Glomerular visceral epithelial cell (primary cell): ENCODE data around the gene RGS5.

ENCODE experiments used
- DNase-seq: peaks from one replicate; pipeline ENCODE4 v3.0.0-alpha.2; 2016; ENCODE audit errors: extremely low spot score

RGS5 gene

DNA sequence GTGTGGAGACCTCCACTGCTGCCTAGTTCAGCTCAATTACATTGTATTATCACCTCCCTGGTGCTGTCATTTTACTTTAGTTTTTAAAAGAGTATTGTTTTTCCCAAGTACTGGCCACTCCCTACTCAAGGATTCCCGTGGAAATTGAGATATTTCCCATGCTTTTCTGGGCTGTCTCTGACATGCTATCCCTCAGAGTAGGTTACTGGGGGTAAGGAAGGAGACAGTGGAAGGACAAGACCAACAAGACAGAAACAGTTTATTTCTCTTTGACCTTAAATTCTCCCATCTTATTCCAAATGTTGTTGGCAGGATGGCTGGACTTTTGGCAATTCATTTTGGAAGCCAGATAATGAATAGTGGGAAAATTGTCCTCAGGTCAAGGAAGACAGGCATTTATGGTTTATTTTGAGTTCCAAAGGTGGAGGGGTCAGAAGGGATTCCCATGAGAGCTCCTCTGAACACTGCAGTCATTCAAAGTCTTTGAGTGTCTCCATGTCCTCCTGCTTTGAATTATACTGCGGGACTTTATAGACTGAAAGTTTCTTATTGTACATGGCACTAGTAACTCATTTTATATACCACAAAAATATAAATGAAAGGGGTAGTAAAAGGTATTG, 20.3 kb downstream of the RGS5 start:
- DNase-seq, result no peak

DNA sequence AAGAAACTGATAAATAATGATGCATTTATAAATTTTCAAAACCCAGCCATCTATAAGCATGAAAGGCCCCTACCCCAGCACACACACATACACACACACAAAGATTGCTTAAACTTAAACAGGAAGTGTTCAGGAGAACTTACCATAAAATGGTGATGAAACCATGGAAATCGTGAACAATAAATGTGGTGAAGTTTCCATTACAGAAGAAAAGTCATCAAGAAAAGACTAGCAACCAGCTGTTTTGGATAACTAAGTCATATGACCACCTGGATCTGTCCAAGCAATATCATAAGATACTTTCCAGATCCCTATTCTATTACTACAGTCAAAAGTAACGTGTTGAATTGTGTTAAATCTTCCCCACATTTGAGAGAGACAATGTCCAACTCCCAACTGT, 24.1 kb downstream of the RGS5 start:
- DNase-seq, result no peak

GRCh38 chr1:163176797-163177196, 25.9 kb downstream of the RGS5 start:
- no peak for DNase-seq

GRCh38 chr1:163174524-163175437, 27.9 kb downstream of the RGS5 start:
- peak; percentile 58 for DNase-seq

DNA sequence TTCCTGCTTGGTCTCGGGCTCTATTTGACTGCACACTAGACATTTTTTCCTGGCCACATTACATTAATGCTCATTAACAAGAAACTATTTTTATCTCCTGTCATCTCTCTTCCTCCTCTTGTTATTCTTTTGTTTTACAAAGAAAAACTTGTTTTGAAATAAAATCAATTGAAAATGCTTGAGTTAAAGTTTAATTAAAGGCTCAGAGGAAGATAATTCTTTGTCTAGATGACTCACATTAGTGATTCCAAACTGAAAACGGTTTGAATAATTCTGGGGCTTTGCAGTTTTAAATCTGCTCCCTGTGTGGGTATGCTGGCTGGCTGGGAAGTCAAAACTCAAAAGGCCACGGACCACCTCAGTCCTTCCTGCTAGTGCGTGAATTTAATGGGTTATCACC, 29.6 kb downstream of the RGS5 start:
- peak; percentile 19 for DNase-seq

GRCh38 chr1:163172596-163172995, 30.1 kb downstream of the RGS5 start:
- DNase-seq, result no peak

DNA sequence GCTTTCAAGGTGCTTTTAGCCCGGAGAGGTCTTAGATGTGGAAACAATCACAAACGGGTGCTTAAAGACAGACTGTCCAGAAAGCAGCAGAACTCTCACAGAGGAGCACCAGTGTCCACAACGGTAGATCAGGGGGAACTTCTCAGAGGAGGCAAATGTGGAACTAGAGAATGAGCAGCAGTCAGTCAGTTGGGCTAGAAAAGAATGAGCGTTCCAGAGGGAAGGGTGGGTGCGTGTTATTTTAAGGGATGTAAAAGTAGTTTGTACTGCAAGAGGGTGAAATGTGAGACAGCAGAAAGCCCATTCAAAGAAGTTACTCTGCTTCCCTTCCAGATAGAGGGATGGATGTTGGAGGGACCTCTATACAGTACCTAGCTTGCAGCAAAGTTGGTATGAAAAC, 30.9 kb downstream of the RGS5 start:
- no peak for DNase-seq

DNA sequence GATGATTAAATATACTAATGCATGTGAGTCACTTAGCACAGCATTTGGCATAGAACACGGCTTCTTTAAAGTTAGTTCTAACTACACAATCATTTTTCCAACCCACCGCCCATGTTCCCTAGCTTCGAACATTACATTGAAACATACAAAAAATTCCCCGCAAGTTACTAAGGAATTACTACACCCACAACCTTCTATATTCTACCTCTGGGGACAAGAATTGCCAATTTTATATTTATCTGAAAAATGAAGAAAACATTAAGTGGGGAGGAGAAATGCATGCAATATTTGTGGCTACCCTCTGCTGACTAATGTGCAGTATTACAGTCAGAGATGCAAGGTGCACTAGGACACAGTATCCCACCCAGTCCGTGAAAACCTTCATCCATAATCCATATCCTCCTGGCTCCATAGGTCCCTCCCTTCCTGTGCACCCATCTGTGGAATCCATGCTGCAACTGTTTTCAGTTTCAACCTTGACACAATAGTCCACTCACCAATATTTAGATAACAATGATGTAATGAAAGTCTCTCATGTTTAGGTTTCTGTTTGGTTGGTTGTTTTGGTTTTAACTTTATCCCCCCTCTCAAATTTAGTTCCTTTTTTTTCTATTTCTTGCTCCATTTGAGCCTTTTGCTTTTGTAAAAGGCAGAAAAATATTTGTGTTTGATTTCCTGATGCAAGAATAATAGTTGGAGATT, 31.6 kb downstream of the RGS5 start:
- peak; percentile 42 for DNase-seq

GRCh38 chr1:163170331-163170730, 32.4 kb downstream of the RGS5 start:
- DNase-seq, result no peak

- DNase-seq, result no peak
Measured at GRCh38 chr1:163169553-163169952, 33.2 kb downstream of the RGS5 start.

DNA sequence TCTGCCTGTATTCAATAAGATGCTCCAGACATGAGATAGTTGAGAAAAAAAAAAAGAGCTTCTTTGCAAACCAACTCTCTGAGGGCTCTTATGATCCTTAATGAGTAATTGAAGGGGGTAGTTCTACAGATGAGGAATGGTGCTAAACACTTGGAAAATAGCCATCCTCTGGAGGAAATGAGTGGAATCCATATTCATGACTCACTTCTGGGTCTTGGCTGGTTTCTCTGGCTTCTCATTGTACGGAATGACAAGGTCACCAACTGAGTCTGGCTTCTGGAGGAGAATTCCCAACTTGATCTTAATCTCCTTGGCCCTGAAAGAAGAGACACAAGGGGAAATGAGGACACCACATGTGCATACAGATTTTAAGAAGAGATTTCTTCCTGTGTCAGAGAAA, 34.7 kb downstream of the RGS5 start:
- DNase-seq, result peak; percentile 88

DNA sequence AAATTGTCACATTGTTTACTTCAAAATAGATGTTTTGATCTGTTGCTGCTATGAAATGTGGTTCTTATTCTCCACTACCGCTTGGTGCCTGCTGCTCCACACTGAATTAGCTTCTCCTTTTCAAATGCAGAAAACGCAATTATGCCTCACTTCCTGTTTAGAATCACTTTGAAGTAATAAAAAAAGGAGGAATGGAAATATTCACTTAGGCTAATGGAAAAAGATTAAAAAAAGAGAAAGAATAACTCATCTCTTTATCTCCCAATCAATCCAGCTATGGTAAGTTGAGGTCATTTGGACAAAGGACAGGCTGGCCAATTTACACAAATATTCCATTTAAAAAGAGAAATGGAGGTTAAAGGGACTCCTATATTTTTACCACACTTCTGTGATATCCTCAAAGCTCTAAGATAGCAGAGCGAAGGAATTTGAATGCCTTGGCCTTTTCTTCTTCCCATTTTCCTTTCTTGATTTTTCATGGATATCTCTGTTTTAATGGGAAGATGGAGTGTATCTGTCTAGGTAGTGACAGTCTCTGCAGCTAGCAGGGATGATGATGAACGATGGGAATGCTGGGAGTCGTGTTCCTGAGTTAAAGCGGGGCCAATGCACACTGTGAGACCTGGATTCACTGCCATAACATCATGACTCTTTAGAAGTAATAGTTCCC, 35.7 kb downstream of the RGS5 start:
- DNase-seq, result no peak

GRCh38 chr1:163165119-163165518, 37.6 kb downstream of the RGS5 start:
- DNase-seq, result no peak

DNA sequence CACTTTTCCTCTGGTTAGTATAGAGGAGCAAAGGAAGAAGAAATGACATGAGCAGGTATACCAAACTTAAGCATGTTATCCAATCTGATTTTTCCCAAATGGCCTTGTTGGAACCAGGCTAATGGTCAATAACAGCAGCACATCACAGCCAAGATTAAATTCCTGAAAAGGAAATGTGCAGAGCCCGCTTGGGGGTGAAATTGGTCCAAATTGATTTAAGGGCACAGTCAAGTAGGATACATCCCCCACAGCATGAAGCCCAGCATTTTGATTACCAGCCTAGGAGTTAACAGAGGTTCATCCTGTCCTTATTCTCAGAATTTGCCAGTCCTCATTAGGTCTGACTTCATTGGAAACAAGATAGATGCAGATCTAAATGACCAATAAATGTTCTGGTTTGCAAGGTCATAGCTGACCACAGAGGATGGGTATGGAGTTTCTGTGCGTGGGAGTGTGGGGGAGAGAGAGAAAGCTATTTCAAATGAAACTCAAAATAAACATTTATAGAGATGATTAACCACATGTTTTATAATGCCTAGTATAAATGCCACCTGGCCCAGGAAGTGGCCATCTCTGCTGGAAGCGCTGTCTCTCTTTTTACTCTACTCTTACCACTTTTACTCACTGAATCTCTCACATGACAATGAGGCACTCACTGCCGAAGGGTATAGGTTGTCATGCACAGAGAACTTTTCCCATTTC, 38.7 kb downstream of the RGS5 start:
- DNase-seq, result peak; percentile 63

- DNase-seq, result no peak
Measured at GRCh38 chr1:163163163-163163562, 39.6 kb downstream of the RGS5 start.

GRCh38 chr1:163162381-163162914, 40.3 kb downstream of the RGS5 start:
- no peak for DNase-seq

DNA sequence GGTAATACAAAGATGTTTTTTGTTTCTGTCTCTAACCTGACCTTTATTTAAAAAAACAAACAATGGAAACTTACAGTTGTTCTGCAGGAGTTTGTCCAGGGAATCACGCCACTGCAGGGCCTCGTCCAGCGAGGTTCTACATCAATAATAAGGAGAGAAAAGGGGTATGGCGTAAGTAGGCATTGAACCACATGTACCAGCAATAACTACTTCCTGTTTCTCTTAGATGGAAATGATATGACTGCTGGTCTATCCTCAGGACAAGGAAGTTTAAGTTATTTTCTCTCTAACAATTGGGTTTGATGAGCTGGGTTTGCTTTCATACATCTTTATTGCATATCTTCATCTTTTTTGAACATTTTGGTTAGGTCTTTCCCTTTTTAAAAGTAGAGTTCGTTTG, 40.9 kb downstream of the RGS5 start:
- DNase-seq, result no peak

- no peak for DNase-seq
Measured at GRCh38 chr1:163161337-163161736, 41.4 kb downstream of the RGS5 start.

- DNase-seq, result no peak
Measured at GRCh38 chr1:163155606-163156005, 47.1 kb downstream of the RGS5 start.

DNA sequence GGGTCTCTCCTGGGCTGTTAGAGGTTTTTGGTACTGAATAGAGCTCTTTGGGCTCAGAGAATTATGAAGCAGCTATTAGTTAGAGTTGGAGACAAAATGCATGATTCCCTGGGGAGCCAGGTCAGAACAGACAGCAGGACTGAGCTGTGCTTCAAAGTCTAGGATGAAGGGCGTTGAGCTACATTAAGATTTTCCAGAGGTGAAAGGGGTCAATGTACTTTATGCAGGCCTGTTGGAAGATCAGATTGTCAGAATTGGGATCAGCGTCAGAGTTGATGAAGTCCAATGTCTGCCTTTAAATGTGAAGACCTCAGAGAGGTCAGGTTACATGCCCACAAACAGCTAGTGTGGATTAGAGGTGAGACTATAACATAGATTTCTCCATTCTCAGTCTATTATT, 53.8 kb downstream of the RGS5 start:
- DNase-seq, result no peak

DNA sequence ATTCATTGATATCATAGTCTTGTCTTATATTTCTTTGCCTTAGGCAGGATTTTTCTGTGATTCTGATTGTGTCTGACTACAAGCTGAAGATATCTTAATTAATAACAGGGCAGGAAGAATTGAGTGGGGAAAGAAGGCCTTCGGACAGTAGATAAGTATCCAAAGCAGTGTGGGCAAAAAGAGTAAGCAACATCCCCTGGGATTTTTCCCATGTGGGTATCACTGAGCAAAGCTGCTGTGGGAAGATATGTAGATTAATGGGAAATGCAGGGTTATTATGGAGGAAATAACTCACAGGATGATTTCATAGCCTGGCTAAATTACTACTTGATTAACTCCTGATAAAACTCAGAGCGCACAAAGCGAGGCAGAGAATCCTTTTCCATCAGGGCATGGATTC, 55.7 kb downstream of the RGS5 start:
- DNase-seq, result no peak
